HG03045 (cell line): ENCODE data around the gene ALPK1.
"Not testable (repeated sequence)": the region's sequence is repeated elsewhere in the genome, so short reads cannot be mapped to it uniquely, and the experiment has no call there.

Experiments
- ATAC-seq: cut with Tn5 transposase; IDR thresholded peaks from one replicate; pipeline ENCODE4 v1.9.1; 2021; ENCODE audit warnings: mild to moderate bottlenecking, moderate library complexity; ENCODE audit not compliant: unreplicated experiment

ALPK1 gene

GRCh38 chr4:112284166-112284565 lies 13.0 kb upstream of the ALPK1 start:
- no peak for ATAC-seq

GRCh38 chr4:112284662-112285411 lies 12.3 kb upstream of the ALPK1 start:
- no peak for ATAC-seq

- ATAC-seq: no peak
These were observed 9.7 kb upstream of the ALPK1 start for GRCh38 chr4:112287258-112287989.

GRCh38 chr4:112288455-112288854 lies 8.7 kb upstream of the ALPK1 start:
- ATAC-seq: peak; percentile 20

- peak; percentile 12 for ATAC-seq
These were observed 7.5 kb upstream of the ALPK1 start for GRCh38 chr4:112289407-112290253.

- no peak for ATAC-seq
These were observed 6.8 kb upstream of the ALPK1 start for GRCh38 chr4:112290341-112290740.

GRCh38 chr4:112299721-112300120 lies 2.6 kb downstream of the ALPK1 start:
- no peak for ATAC-seq

- no peak for ATAC-seq
These were observed 5.4 kb downstream of the ALPK1 start for GRCh38 chr4:112302320-112303274.

GRCh38 chr4:112305477-112305876 lies 8.3 kb downstream of the ALPK1 start:
- not testable (repeated sequence) for ATAC-seq

- ATAC-seq: not testable (repeated sequence)
These were observed 12.2 kb downstream of the ALPK1 start for GRCh38 chr4:112309263-112309791.

GRCh38 chr4:112311516-112311915 lies 14.3 kb downstream of the ALPK1 start:
- ATAC-seq: no peak

- ATAC-seq: peak; percentile 98
These were observed 15.6 kb downstream of the ALPK1 start for GRCh38 chr4:112312610-112313239.

GRCh38 chr4:112315446-112315845 lies 18.3 kb downstream of the ALPK1 start:
- ATAC-seq: no peak

GRCh38 chr4:112316360-112316759 lies 19.2 kb downstream of the ALPK1 start:
- no peak for ATAC-seq

- ATAC-seq: peak; percentile 99
These were observed 21.3 kb downstream of the ALPK1 start for GRCh38 chr4:112318239-112319142.

- no peak for ATAC-seq
These were observed 24.9 kb downstream of the ALPK1 start for GRCh38 chr4:112321776-112322684.

GRCh38 chr4:112322866-112323265 lies 25.7 kb downstream of the ALPK1 start:
- no peak for ATAC-seq
